Spleen (tissue), 7 donors: Measurements from ENCODE around the gene JPH4.

ENCODE experiments used
- CTCF ChIP-seq, 11 experiments: fragments of 200-600 bp in 7 of 11; fragments of 450-650 bp in 4 of 11; sonication (generic) in 4 of 11; IDR thresholded peaks in 8 of 11; conservative IDR thresholded peaks in 3 of 11; 1 replicate in 7 of 11; 2 replicates in 4 of 11; pipeline versions ENCODE4 v1.4.0 to v1.8.0; 2016 to 2021; ENCODE audit warnings: antibody characterized with exemption in 11 of 11, inconsistent platforms in 4 of 11, mild to moderate bottlenecking in 1 of 11
- POLR2A ChIP-seq, 3 donors: fragments of 450-650 bp; IDR thresholded peaks; one replicate each; pipeline ENCODE4 v1.5.1; 2017; ENCODE audit warnings: antibody characterized with exemption in 3 of 3, mild to moderate bottlenecking in 1 of 3
- donor health status: DM: no; HTN: no; CAD: no; lungs with moderate emphysema.
- donor health status: DM: no; HTN: no; CAD: no.
- donor health status: DM: no; HTN: no; CAD: no.

- TF ChIP-seq CTCF (IDR thresholded peaks at IDR 0.05 in 8 of 11, conservative IDR thresholded peaks at IDR 0.05 in 3 of 11) (no peak), POLR2A (IDR thresholded peaks at IDR 0.05) (no peak)
Measured at GRCh38 chr14:23557521-23557920, 21.1 kb downstream of the JPH4 start.
